Calu3 (cell line): ENCODE results near the gene E2F1. TPM values are rescaled to one million over a fixed set of nuclear protein-coding genes. Genes with fewer than 3 reads are reported as not detected.

Experiments used
- BruUV-seq: library from RNA; stranded (reverse); fragments of 400-500 nt; replicated peaks from 2 replicates; lab custom pipeline; 2021; lab: Mats Ljungman, UMichigan
- CTCF ChIA-PET: fragments of 300-600 bp; sonication (Branson Sonifier 250); formaldehyde crosslinking; loops from one replicate; lab custom pipeline; 2022; ENCODE audit warnings: antibody characterized with exemption; lab: Charles Lee
- DNase-seq: peaks from one replicate; pipeline ENCODE4 v3.0.0; 2022
- H3K27ac Mint-ChIP-seq: one replicate; pipeline ENCODE4 v1.8.0; 2022; ENCODE audit warnings: mixed read lengths; ENCODE audit not compliant: unreplicated experiment
- H3K27me3 Mint-ChIP-seq: one replicate; pipeline ENCODE4 v1.8.0; 2022; ENCODE audit warnings: mixed read lengths; ENCODE audit not compliant: unreplicated experiment
- H3K36me3 Mint-ChIP-seq: one replicate; pipeline ENCODE4 v1.8.0; 2022; ENCODE audit warnings: mild to moderate bottlenecking, moderate library complexity, mixed read lengths; ENCODE audit not compliant: insufficient read depth, unreplicated experiment
- H3K4me1 Mint-ChIP-seq: one replicate; pipeline ENCODE4 v1.8.0; 2022; ENCODE audit warnings: mild to moderate bottlenecking, low read depth, mixed read lengths; ENCODE audit not compliant: unreplicated experiment
- H3K4me3 Mint-ChIP-seq: one replicate; pipeline ENCODE4 v1.8.0; 2022; ENCODE audit warnings: mild to moderate bottlenecking, low read depth, moderate library complexity, mixed read lengths; ENCODE audit not compliant: unreplicated experiment
- H3K9me3 Mint-ChIP-seq: one replicate; pipeline ENCODE4 v1.8.0; 2022; ENCODE audit warnings: low read depth, mixed read lengths; ENCODE audit not compliant: unreplicated experiment
- CTCF ChIP-seq: fragments of 200-600 bp; IDR thresholded peaks from one replicate; pipeline ENCODE4 v1.8.0; 2022; ENCODE audit warnings: antibody characterized with exemption; ENCODE audit not compliant: unreplicated experiment
- intact Hi-C: fragments of 100-400 bp; cut with micrococcal nuclease; formaldehyde crosslinking; loops from one replicate; pipeline ENCODE4 v1.10.0; 2022; ENCODE audit not compliant: unreplicated experiment
- total RNA-seq: library from RNA; stranded (reverse); gene quantifications from 2 replicates; pipeline ENCODE4 v1.2.3, GENCODE V29; 2022

The E2F1 gene
- total RNA-seq, 1 experiment from 2014 or later, result 62.3 TPM

DNA sequence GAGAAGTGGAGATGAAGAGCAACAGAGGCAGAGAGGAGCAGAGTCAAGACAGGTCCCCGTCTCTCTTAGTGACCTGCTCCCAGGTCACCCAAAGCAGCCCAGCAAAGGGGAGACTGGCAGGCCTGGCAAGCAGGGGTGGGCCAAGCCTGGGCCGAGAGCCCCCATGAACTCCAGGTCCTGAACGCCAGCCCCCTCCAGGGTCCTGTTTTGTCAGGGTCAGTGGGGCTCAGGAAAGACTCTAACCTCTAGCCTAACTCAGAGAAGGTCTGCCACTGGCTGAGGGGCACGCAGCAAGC, 13.1 kb downstream of the E2F1 start:
- intact Hi-C loops, result no loop called here

GRCh38 chr20:33672426-33673113, 13.6 kb downstream of the E2F1 start:
- CTCF ChIA-PET, result interaction anchor here (0.7 to 1.6 kb wide), 2 partner anchors 9 to 131 kb away, joined by 3 to 5 read pairs; no protein-coding TSS in a partner anchor
- Mint-ChIP-seq H3K27me3 (no peaks in the 10 kb centered on the region), H3K27ac (peak overlapping the region; percentile 68), H3K4me1 (peaks cover 18% of the 10 kb centered on the region), H3K4me3 (peak overlapping the region; percentile 94), H3K9me3 (no peaks in the 10 kb centered on the region), H3K36me3 (peaks cover 58% of the 10 kb centered on the region)
- intact Hi-C loops, result no loop called here
- TF ChIP-seq CTCF, result no peak
- no TSS peak for BruUV-seq
- DNase-seq, result no peak

More for the DNA sequence above, 13.1 kb downstream of the E2F1 start:
- Mint-ChIP-seq H3K4me3 (peak overlapping the region; percentile 94), H3K27me3 (no peaks in the 10 kb centered on the region), H3K36me3 (peaks cover 55% of the 10 kb centered on the region), H3K9me3 (no peaks in the 10 kb centered on the region), H3K4me1 (peaks cover 18% of the 10 kb centered on the region), H3K27ac (peak overlapping the region; percentile 68)
- DNase-seq, result no peak
- no TSS peak for BruUV-seq
- TF ChIP-seq CTCF, result no peak
- CTCF ChIA-PET, result interaction anchor here (0.7 to 1.6 kb wide), 2 partner anchors 9 to 131 kb away, joined by 3 to 5 read pairs; no protein-coding TSS in a partner anchor

GRCh38 chr20:33671573-33672288, 14.5 kb downstream of the E2F1 start:
- no peaks in the 10 kb centered on the region for H3K27me3 Mint-ChIP-seq
- intact Hi-C loops, result no loop called here
- H3K9me3 Mint-ChIP-seq, result no peaks in the 10 kb centered on the region
- CTCF ChIA-PET, result interaction anchor here (0.6 kb wide), 1 partner anchor 266 kb away, joined by 3 read pairs; no protein-coding TSS in a partner anchor
- no peak overlapping the region for H3K4me3 Mint-ChIP-seq
- peaks cover 59% of the 10 kb centered on the region for H3K36me3 Mint-ChIP-seq
- peaks cover 21% of the 10 kb centered on the region for H3K4me1 Mint-ChIP-seq
- DNase-seq, result no peak
- no peak overlapping the region for H3K27ac Mint-ChIP-seq
- BruUV-seq, result TSS peak; percentile 15
- TF ChIP-seq CTCF, result no peak

DNA sequence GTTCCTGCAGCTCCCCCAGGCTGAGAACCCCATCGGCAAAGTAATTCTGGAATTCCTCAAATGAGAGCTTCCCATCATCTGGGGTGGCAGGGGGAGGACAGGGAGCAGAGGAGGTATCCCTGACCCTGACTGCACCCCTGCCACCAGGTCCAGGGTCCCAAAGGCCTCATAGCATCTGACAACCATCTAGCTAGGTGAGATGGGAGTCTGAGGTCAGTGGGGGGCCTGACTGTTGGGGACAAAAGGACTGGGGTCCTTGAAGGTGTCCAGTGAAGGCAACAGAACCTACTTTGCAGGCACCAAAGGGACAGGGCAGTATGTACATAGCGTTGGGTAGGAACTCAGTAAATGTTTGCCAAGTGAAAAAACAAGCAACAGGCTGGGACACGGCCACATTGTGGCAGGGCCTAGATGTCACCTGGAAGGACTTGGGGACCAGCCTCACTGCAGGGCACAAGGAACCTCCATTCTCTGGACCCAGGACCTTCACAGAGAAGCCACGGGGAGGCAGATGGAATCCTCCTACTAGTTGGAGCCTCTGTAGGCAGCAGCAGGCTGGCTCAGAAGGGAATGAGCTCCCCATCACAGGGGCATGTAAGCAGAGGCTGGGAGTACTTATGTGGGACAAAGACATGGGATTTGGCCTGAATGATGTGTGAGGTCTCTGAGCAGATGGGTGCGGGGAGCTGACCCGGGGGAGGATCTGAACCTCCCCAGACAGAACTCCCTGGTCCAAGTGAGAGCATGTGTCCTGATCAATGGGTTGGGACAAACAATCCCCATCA, 15.3 kb downstream of the E2F1 start:
- CTCF ChIA-PET, result interaction anchor here (0.6 kb wide), 1 partner anchor 267 kb away, joined by 3 read pairs; no protein-coding TSS in a partner anchor
- peaks cover 59% of the 10 kb centered on the region for H3K36me3 Mint-ChIP-seq
- no TSS peak for BruUV-seq

More for the DNA sequence above, 15.3 kb downstream of the E2F1 start:
- peaks cover 30% of the 10 kb centered on the region for H3K4me1 Mint-ChIP-seq
- no peak overlapping the region for H3K27ac Mint-ChIP-seq
- DNase-seq, result no peak
- intact Hi-C loops, result no loop called here
- no peak overlapping the region for H3K4me3 Mint-ChIP-seq
- no peak for TF ChIP-seq CTCF
- no peaks in the 10 kb centered on the region for H3K9me3 Mint-ChIP-seq
- H3K27me3 Mint-ChIP-seq, result no peaks in the 10 kb centered on the region
